Psoas muscle (tissue), 8 donors: ENCODE data around the gene C16orf82. TPM values are rescaled to one million over a fixed set of nuclear protein-coding genes. Genes with fewer than 3 reads are reported as not detected.
A peak's percentile ranks its signal among the peaks of the same experiment; 100 is the strongest.
"Not testable (repeated sequence)": the region's sequence is repeated elsewhere in the genome, so short reads cannot be mapped to it uniquely, and the experiment has no call there.

Source experiments
- ATAC-seq, 4 donors: fragments of 200-7000 bp; cut with Tn5 transposase; one replicate each; pipeline ENCODE4 v1.9.1; 2020; ENCODE audit warnings: moderate library complexity in 3 of 4, mild to moderate bottlenecking in 2 of 4
- DNase-seq, 2 donors: peaks; one replicate each; pipeline ENCODE4 v3.0.0-alpha.2; 2020
- H3K27ac ChIP-seq: fragments of 200-600 bp; one replicate; pipeline ENCODE4 v1.8.0; 2022
- H3K27me3 ChIP-seq, 3 donors: fragments of 200-600 bp in 1 of 3; one replicate each; pipeline versions ENCODE4 v1.6.1 to v1.8.0; 2013 to 2022; ENCODE audit warnings: low read length in 2 of 3, mild to moderate bottlenecking in 2 of 3, moderate library complexity in 1 of 3; ENCODE audit not compliant: insufficient read depth in 3 of 3
- H3K36me3 ChIP-seq, 2 donors: fragments of 200-600 bp in 1 of 2; one replicate each; pipeline versions ENCODE4 v1.6.1 to v1.8.0; 2013 to 2022; ENCODE audit warnings: low read depth in 1 of 2, mild to moderate bottlenecking in 1 of 2, moderate library complexity in 1 of 2; ENCODE audit not compliant: insufficient read depth in 1 of 2
- H3K4me1 ChIP-seq: fragments of 200-600 bp; one replicate; pipeline ENCODE4 v1.8.0; 2022
- H3K4me3 ChIP-seq: fragments of 200-600 bp; one replicate; pipeline ENCODE4 v1.8.0; 2022; ENCODE audit warnings: mild to moderate bottlenecking
- H3K9me3 ChIP-seq: fragments of 200-600 bp; one replicate; pipeline ENCODE4 v1.8.0; 2022
- WGBS, 3 donors: extraction: QIAGEN DNeasy Blood & Tissue Kit; methylation state at CpG; one replicate each; pipeline versions ENCODE4 v1.1.6 to v1.1.7; 2013; 5-methylcytosine and 5-hydroxymethylcytosine counted together
- intact Hi-C, 2 donors: fragments of 100-400 bp; cut with DNase I; formaldehyde crosslinking; loops; one replicate each; pipeline versions ENCODE4 v1.11.0 to v1.14.2; 2022
- polyA plus RNA-seq, 3 donors: library from polyadenylated mRNA; stranded (reverse); fragments of 200-250 nt; gene quantifications; one replicate each; pipeline ENCODE4 v1.2.3, GENCODE V29; 2013
- total RNA-seq, 4 donors: library from RNA; stranded (reverse); fragmentation: NEBNext Ultra II Directional in 2 of 4; extraction: Animal tissue kit (Norgen Biotek cat#: 25700) in 2 of 4; gene quantifications; one replicate each; pipeline versions ENCODE4 v1.2.1 to v1.2.4, GENCODE V29; 2021 to 2023
- TF ChIP-seq, protein P1 (sequence below): fragments of 200-600 bp; IDR thresholded peaks from one replicate; pipeline ENCODE4 v1.8.0; 2022; ENCODE audit warnings: antibody characterized with exemption
- donor health status: healthy with polysubstance abuse.
- donor health status: DM: no; HTN: no; CAD: no; lungs with moderate emphysema.
- donor health status: Bipolar disorder and iron deficiency.
- donor health status: healthy.
- donor health status: DM: yes; HTN: yes; CAD: no.
- donor health status: DM: no; HTN: no; CAD: no.
- donor health status: DM: no; HTN: no; CAD: no.
- donor health status: DM: yes; HTN: yes; CAD: no.

C16orf82 gene
- total and polyA plus RNA-seq, 7 donors, result not detected

GRCh38 chr16:27080895-27081294, 14.2 kb downstream of the C16orf82 start:
- Histone ChIP-seq H3K4me1 (no peaks in the 10 kb centered on the region), H3K27ac (no peak overlapping the region), H3K36me3 (no peaks in the 10 kb centered on the region), H3K9me3 (no peaks in the 10 kb centered on the region), H3K27me3 (peaks cover 0 to 9% (median 1%) of the 10 kb centered on the region in 3 donors), H3K4me3 (no peak overlapping the region)
- WGBS, 3 donors, result 16 to 18% (median 17%) methylated on average over 4 of the region's 4 CpGs
- intact Hi-C loops, result no loop called here
- DNase-seq (no peak), ATAC-seq (no peak)
- TF ChIP-seq, protein P1, sequence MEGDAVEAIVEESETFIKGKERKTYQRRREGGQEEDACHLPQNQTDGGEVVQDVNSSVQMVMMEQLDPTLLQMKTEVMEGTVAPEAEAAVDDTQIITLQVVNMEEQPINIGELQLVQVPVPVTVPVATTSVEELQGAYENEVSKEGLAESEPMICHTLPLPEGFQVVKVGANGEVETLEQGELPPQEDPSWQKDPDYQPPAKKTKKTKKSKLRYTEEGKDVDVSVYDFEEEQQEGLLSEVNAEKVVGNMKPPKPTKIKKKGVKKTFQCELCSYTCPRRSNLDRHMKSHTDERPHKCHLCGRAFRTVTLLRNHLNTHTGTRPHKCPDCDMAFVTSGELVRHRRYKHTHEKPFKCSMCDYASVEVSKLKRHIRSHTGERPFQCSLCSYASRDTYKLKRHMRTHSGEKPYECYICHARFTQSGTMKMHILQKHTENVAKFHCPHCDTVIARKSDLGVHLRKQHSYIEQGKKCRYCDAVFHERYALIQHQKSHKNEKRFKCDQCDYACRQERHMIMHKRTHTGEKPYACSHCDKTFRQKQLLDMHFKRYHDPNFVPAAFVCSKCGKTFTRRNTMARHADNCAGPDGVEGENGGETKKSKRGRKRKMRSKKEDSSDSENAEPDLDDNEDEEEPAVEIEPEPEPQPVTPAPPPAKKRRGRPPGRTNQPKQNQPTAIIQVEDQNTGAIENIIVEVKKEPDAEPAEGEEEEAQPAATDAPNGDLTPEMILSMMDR, result peak; percentile 6

GRCh38 chr16:27083861-27084261, 17.1 kb downstream of the C16orf82 start:
- 30 to 38% (median 38%) methylated on average over 11 of the region's 11 CpGs for WGBS, 3 donors
- H3K27me3 ChIP-seq, result peaks cover 0 to 6% (median 1%) of the 10 kb centered on the region in 3 donors
- intact Hi-C loops, result no loop called here
- no peak for ATAC-seq
- H3K4me3 ChIP-seq, result no peak overlapping the region
- no peaks in the 10 kb centered on the region for H3K36me3 ChIP-seq
- H3K9me3 ChIP-seq, result no peaks in the 10 kb centered on the region
- TF ChIP-seq, protein P1, result no peak
- no peaks in the 10 kb centered on the region for H3K4me1 ChIP-seq
- no peak for DNase-seq
- no peak overlapping the region for H3K27ac ChIP-seq

DNA sequence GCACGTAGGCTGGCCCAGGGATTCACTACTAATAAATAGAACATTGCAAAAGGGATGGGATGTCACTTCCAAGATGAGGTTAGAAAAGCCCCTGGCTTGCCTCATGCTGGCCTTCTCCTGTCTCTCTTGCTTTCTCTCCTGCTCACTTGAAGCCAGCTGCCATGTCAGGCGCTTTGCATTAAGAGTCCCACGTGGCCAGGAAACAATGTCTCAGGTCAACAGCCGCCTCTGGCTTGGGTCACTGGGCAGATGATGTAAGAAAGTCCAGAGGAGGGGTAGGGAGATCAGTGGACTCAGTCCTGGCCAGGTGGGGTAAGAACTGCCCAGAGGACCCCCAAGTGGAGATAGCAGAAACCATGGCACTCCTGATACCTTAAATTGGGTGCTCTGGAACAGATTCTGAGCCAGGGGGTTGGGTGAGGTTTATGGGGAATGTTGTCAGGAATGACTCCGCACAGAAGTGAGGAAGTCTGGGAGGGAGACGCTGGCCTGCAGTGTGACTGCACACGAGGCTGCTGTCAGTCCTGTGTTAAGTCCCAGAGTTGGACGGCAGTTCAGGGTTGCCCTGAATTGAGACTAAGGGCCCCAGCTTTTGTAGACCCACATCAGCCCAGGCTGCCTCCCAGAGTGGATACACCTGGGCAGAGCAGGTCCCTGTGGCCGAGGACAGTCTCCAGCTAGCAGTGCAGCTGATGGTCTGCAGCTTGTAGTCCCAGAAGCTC, 17.7 kb downstream of the C16orf82 start:
- no peak overlapping the region for H3K27ac ChIP-seq
- DNase-seq (no peak), ATAC-seq (no peak)
- intact Hi-C loops, result no loop called here
- 45 to 53% (median 51%) methylated on average over 9 of the region's 9 CpGs for WGBS, 3 donors
- H3K36me3 ChIP-seq, result no peaks in the 10 kb centered on the region
- peaks cover 0 to 4% (median 1%) of the 10 kb centered on the region in 3 donors for H3K27me3 ChIP-seq
- H3K9me3 ChIP-seq, result no peaks in the 10 kb centered on the region
- H3K4me1 ChIP-seq, result no peaks in the 10 kb centered on the region
- TF ChIP-seq, protein P1, result no peak
- H3K4me3 ChIP-seq, result no peak overlapping the region

DNA sequence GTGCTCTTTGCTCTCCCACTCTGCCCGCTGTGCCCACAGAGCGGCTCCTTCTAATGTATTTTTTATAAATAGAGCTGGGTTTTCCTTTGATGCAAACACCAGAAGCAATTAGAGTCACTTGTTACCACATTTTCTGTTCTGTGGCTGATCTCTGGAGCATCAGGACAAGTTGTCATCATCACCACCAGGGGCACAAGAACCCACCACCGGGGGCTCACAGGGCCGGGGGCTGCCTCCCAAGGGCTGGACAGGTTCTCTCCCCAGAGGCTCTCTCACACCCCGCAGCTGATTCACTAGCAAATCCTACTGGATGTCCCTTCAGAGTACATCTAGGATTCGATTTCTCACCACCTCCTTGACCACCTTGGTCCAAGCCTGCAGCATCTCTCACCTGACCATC, 18.5 kb downstream of the C16orf82 start:
- intact Hi-C loops, result no loop called here
- Histone ChIP-seq H3K4me1 (no peaks in the 10 kb centered on the region), H3K27me3 (peaks cover 0 to 4% (median 1%) of the 10 kb centered on the region in 3 donors), H3K36me3 (no peaks in the 10 kb centered on the region), H3K27ac (no peak overlapping the region), H3K4me3 (no peak overlapping the region), H3K9me3 (no peaks in the 10 kb centered on the region)
- no peak for ATAC-seq
- no peak for DNase-seq
- 63 to 67% (median 67%) methylated on average over 6 of the region's 6 CpGs for WGBS, 3 donors
- TF ChIP-seq, protein P1, result no peak

- H3K27me3 ChIP-seq, H3K4me1 ChIP-seq, H3K9me3 ChIP-seq, DNase-seq, intact Hi-C loops, H3K36me3 ChIP-seq, H3K27ac ChIP-seq, H3K4me3 ChIP-seq, ATAC-seq: not testable (repeated sequence)
- WGBS, 3 donors, result 89 to 92% (median 90%) methylated on average over 9 of the region's 9 CpGs
Observed at GRCh38 chr16:27086031-27086430, 19.3 kb downstream of the C16orf82 start.
